Loucy (cell line): ENCODE measurements around the gene RGL4.
"Not testable (repeated sequence)": the region's sequence is repeated elsewhere in the genome, so short reads cannot be mapped to it uniquely, and the experiment has no call there.

ENCODE experiments used
- H2AFZ ChIP-seq: fragments of 200-600 bp; sonication (generic); 2 replicates; pipeline ENCODE4 v1.6.0; 2016; ENCODE audit warnings: antibody characterized with exemption, mild to moderate bottlenecking, low read length, moderate library complexity
- H3F3A ChIP-seq: fragments of 200-600 bp; 2 replicates; pipeline ENCODE4 v1.6.0; 2016; ENCODE audit warnings: antibody characterized with exemption, low read depth, mild to moderate bottlenecking
- H3K27me3 ChIP-seq: fragments of 200-600 bp; sonication (generic); 2 replicates; pipeline ENCODE4 v1.6.1; 2014; ENCODE audit warnings: low read length, mild to moderate bottlenecking; ENCODE audit not compliant: insufficient read depth, poor library complexity, severe bottlenecking
- H3K36me3 ChIP-seq: fragments of 200-600 bp; sonication (generic); 2 replicates; pipeline ENCODE4 v1.6.1; 2016; ENCODE audit warnings: low read length; ENCODE audit not compliant: insufficient read depth
- H3K4me1 ChIP-seq: fragments of 200-600 bp; sonication (generic); 2 replicates; pipeline ENCODE4 v1.5.1; 2014; ENCODE audit warnings: low read length, mild to moderate bottlenecking; ENCODE audit not compliant: insufficient read depth, poor library complexity, severe bottlenecking
- H3K4me2 ChIP-seq: fragments of 200-600 bp; sonication (generic); 2 replicates; pipeline ENCODE4 v1.6.0; 2014; ENCODE audit warnings: antibody characterized with exemption, low read length, low read depth, mild to moderate bottlenecking; ENCODE audit not compliant: poor library complexity, severe bottlenecking
- H3K4me3 ChIP-seq: fragments of 200-600 bp; sonication (generic); 2 replicates; pipeline ENCODE4 v1.5.1; 2014; ENCODE audit warnings: low read length, mild to moderate bottlenecking, mixed read lengths; ENCODE audit not compliant: poor library complexity, severe bottlenecking
- H3K79me2 ChIP-seq: fragments of 200-600 bp; sonication (generic); 2 replicates; pipeline ENCODE4 v1.6.1; 2014; ENCODE audit warnings: low read length; ENCODE audit not compliant: insufficient read depth
- H3K9ac ChIP-seq: fragments of 200-600 bp; sonication (generic); 2 replicates; pipeline ENCODE4 v1.6.0; 2014; ENCODE audit warnings: mild to moderate bottlenecking, low read depth, low read length, moderate library complexity; ENCODE audit not compliant: poor library complexity, severe bottlenecking
- H3K9me2 ChIP-seq: fragments of 200-600 bp; sonication (generic); replicated peaks from 2 replicates; pipeline ENCODE4 v1.6.1; 2016; ENCODE audit warnings: low read depth, low read length, mixed read lengths
- H3K9me3 ChIP-seq: fragments of 200-600 bp; sonication (generic); 2 replicates; pipeline ENCODE4 v1.6.1; 2014; ENCODE audit warnings: mild to moderate bottlenecking, antibody characterized with exemption, low read length, low read depth; ENCODE audit not compliant: insufficient read depth
- H4K20me1 ChIP-seq: fragments of 200-600 bp; sonication (generic); 2 replicates; pipeline ENCODE4 v1.6.0; 2014; ENCODE audit warnings: antibody characterized with exemption, low read length, mild to moderate bottlenecking; ENCODE audit not compliant: insufficient read depth, poor library complexity, severe bottlenecking
- CTCF ChIP-seq: fragments of 200-600 bp; sonication (generic); conservative IDR thresholded peaks from 2 replicates; pipeline ENCODE4 v1.5.1; 2014; ENCODE audit warnings: mild to moderate bottlenecking, antibody characterized with exemption, low read length
- EZH2phosphoT487 ChIP-seq: fragments of 200-600 bp; IDR thresholded peaks from 2 replicates; pipeline ENCODE4 v1.6.1; 2018; ENCODE audit warnings: antibody characterized with exemption, mild to moderate bottlenecking, moderate library complexity, borderline replicate concordance

Gene RGL4

DNA sequence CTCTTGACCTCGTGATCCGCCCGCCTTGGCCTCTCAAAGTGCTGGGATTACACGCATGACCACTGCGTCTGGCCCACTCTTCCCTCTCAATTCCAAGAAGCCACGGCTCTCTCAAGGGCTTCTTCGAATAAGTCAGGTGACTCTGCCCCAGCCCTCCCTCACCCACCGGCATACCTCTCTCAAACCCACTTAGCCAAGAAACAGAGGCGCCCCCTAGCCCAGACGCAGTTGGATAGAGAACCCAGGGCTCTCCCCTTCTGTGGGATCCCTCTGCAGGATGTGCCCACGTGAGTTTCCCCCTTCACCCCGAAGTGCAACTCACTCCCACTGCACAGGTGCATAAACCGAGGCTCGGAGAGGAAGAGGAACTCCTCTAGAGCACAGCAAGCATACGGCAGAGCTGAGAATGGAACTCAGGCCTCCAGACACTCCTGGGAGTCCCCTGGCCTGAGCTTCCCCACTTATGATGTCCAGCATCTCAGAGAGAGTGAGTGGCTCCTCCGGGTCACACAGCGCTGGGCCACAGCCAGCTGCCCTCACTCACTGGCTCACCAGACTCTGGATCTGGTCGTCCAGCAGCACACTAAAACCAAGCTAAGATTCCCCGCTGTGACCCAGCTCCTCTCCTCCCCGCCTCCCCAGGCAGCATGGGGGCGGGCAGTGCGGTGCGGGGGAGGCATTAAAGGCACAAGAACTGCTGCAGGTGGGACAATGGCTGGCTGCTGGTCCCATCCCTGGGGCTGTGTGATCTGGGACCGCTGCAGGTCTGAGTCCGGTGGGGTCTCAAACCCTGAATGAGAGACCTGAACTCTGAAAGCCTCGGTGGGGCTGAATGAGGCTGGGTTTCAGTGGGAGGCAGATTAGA, 16.8 kb upstream of the RGL4 start:
- H3K36me3 ChIP-seq, result no peaks in the 10 kb centered on the region
- no peaks in the 10 kb centered on the region for H4K20me1 ChIP-seq
- H3K27me3 ChIP-seq, result no peaks in the 10 kb centered on the region
- no peaks in the 10 kb centered on the region for H3K9me3 ChIP-seq
- no peak overlapping the region for H2AFZ ChIP-seq
- no peaks in the 10 kb centered on the region for H3K9me2 ChIP-seq
- no peaks in the 10 kb centered on the region for H3K79me2 ChIP-seq
- peaks cover 14% of the 10 kb centered on the region for H3K4me1 ChIP-seq
- no peaks in the 10 kb centered on the region for H3F3A ChIP-seq
- H3K4me2 ChIP-seq, result no peak overlapping the region
- no peak overlapping the region for H3K4me3 ChIP-seq
- no peak for TF ChIP-seq EZH2phosphoT487
- TF ChIP-seq CTCF, result no peak
- no peak overlapping the region for H3K9ac ChIP-seq

GRCh38 chr22:23674886-23675501, 15.8 kb upstream of the RGL4 start:
- not testable (repeated sequence) for H3K9me2 ChIP-seq, H3K4me3 ChIP-seq, H2AFZ ChIP-seq, H3K36me3 ChIP-seq, H3F3A ChIP-seq, H3K27me3 ChIP-seq, H3K4me2 ChIP-seq, H3K9ac ChIP-seq, H3K9me3 ChIP-seq, H4K20me1 ChIP-seq, H3K79me2 ChIP-seq
- H3K4me1 ChIP-seq, result peaks cover 14% of the 10 kb centered on the region

DNA sequence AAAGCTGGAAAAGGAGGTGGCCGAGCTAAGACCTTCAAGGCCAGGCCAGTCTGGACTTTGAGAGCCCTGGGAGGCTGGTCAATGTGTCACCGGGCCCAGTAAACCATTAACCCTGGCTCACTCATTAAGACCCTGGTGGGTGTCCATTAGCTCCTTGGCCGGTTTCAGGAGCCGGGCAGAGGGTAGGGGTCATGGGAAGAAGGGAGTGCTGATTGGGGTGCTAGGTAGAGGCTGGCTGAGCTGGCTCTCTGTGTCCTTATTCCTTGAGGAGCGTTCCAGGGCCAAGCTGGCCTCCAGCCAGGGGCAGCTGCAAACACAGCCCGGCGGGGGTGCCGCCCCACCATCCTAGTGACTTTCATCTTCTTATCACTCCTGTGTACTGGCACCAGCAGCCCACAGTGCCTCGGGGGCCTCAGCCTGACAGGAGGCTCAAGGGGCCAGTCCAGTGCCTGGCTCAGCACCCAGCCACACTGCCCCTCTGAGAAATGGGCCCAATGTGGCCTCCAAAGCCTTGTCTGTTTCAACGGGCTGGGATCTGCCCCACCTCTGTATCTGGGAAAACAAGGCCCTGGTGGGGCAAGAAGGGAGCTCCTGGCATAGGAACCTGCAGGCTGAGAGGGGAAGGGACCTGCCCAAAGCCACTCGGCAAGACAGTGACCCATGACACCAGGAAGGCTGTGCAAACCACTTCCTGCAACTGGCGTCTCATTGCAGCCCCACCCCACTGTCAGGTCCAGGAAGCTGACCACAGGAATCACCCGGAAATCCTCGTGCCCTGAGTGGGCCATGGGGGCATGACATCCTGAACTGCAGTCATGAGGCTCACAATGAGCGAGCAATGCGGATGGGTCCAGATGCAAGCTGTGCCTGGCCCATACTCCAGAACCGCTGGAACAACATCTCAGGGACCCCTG, 15.1 kb upstream of the RGL4 start:
- no peak overlapping the region for H3K9ac ChIP-seq
- H3K4me2 ChIP-seq, result no peak overlapping the region
- H3K36me3 ChIP-seq, result no peaks in the 10 kb centered on the region

DNA sequence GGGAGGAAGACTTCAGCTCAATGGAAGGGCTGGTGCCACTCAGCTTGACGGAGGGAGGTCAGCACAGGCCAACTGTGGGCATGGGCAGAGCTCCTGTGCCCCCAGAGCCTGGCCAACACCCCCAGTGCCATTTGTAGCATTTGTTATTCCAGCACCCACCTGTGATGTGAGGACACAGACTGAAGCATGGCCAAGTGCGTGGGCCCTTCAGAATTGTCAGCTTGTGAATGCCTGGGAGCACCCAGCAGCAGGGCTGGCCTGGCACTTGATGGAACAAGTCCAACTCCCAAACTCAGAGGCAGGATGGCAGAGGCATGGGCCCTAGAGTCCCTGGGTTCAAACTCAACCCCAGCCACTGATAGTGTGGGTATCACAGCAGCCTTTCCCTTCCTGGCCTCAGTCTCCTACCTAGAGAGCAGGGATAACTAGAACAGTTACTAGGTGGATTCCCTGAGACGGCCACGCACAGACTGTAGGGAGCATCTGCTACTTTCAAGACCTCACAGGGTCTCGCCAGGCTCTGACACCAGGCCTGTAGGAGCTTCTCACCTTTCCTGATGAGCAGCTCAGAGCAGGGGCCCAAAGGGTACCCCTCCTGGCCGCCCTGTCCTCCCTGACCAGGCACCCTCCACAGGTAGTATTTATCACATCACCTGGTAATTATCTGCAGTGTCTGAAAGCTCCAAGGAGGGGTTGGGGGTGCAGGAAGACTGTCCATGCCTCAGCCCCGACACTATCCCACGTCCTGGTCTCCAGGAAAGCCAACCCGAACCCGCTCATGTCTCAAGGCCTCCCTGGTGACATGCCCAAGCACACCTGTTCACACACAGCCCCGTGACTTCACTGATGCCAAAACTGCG, 13.7 kb upstream of the RGL4 start:
- not testable (repeated sequence) for H4K20me1 ChIP-seq, H3K36me3 ChIP-seq, H3K9ac ChIP-seq, H3K27me3 ChIP-seq, H3F3A ChIP-seq, H3K9me3 ChIP-seq, H3K4me3 ChIP-seq, H3K9me2 ChIP-seq, H3K79me2 ChIP-seq, H2AFZ ChIP-seq, H3K4me2 ChIP-seq
- H3K4me1 ChIP-seq, result peaks cover 14% of the 10 kb centered on the region

More for the DNA sequence above, 15.1 kb upstream of the RGL4 start:
- no peaks in the 10 kb centered on the region for H3K27me3 ChIP-seq
- H3K79me2 ChIP-seq, result no peaks in the 10 kb centered on the region
- H4K20me1 ChIP-seq, result no peaks in the 10 kb centered on the region
- no peaks in the 10 kb centered on the region for H3K9me2 ChIP-seq
- no peak overlapping the region for H3K4me3 ChIP-seq
- TF ChIP-seq CTCF (no peak), EZH2phosphoT487 (no peak)
- H3K4me1 ChIP-seq, result peaks cover 14% of the 10 kb centered on the region
- no peak overlapping the region for H2AFZ ChIP-seq
- H3F3A ChIP-seq, result no peaks in the 10 kb centered on the region
- H3K9me3 ChIP-seq, result no peaks in the 10 kb centered on the region
